ENCODE results near the gene ZFP91. TPM values are rescaled to one million over a fixed set of nuclear protein-coding genes. Genes with fewer than 3 reads are reported as not detected.
A peak's percentile ranks its signal among the peaks of the same experiment; 100 is the strongest.
"Not testable (repeated sequence)": the region's sequence is repeated elsewhere in the genome, so short reads cannot be mapped to it uniquely, and the experiment has no call there.

The ZFP91 gene
- total RNA-seq, 5 donors from 2014 or later (not counting 1 experiment from before 2014, with no cell fraction given): 32.2 to 41.7 (median 34.0) TPM

DNA sequence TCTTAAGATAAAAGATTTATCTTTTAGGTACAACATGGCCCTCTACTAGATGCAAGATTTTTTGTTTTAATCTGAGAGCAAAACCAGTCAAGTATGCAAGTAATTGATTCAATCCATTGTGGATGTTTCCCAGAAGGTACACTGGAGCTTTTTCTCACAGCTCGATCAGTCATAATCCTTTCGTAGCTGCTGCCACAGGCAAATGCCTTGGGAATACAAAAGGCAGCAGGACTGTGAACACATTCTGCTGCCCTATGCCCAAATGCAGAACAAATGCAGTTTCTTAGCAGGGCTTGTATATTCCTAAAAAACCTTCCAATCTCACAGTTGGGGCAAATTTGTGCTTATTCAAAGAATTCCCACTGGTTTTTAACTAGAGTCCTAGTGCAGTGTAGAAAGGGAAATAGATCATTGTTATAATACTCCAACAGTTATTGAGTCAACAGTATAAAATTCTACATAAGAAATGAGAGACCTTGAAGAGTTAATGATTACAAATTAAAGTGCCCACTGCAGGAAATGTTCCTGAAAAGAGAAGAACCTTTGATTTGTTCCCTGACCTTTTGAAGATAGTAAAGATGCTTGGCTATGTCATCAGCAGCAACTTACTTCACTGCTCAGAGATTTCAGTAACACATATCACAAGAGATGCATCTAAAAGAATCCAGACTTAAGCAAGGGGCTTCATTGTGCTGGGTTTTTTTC is 17.3 kb upstream of the ZFP91 start:
- H3K4me1 ChIP-seq (ENCODE audit: control insufficient read depth in 1 of 2, extremely low read depth in 1 of 2, insufficient read depth in 2 of 2, low read length in 2 of 2): peaks cover 30 to 31% of the 10 kb centered on the region in 2 experiments
- H3K4me1 Mint-ChIP-seq: peaks cover 68 to 80% (median 76%) of the 10 kb centered on the region in 3 donors

DNA sequence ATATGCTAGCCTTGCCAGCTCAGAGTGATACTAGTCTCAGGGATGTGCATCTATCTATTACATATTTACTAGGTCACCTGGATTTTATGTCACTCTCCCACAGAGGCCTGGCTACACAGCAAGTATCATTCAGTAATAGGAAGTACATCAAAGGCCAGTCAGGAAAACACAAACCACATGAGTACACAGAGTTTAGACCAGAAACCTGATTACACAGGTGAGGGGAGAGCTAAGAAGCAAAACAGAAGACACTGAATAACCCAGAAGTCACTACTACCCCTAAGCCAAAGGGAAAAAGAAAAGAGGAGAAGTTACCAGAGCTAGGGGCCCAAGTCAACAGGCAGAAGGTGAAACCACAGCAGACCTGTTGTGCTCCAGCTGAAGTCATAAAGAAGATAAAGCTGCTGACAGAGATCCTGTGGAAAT is 16.5 kb upstream of the ZFP91 start:
- no peaks in the 10 kb centered on the region for H3K9me3 ChIP-seq
- H3K9me3 Mint-ChIP-seq: no peaks in the 10 kb centered on the region
- H3K4me1 ChIP-seq (ENCODE audit: control insufficient read depth in 1 of 2, extremely low read depth in 1 of 2, insufficient read depth in 2 of 2, low read length in 2 of 2): peaks cover 31% of the 10 kb centered on the region in 2 experiments
- H3K4me3 Mint-ChIP-seq: peak overlapping the region; percentile 15 to 55 (median 25)
- no peaks in the 10 kb centered on the region for H3K27me3 ChIP-seq (replicated peaks in 1 of 2; ENCODE audit: control insufficient read depth in 2 of 2, extremely low read depth in 1 of 2, insufficient read depth in 2 of 2, low read length in 1 of 2)
- H3K27ac ChIP-seq (ENCODE audit: low read length): peak overlapping the region; percentile 14
- peaks cover 0 to 56% of the 10 kb centered on the region in 2 donors for H3K36me3 ChIP-seq (ENCODE audit: control insufficient read depth in 2 of 2, extremely low read depth in 1 of 2, insufficient read depth in 1 of 2, low read length in 1 of 2)
- peak overlapping the region; percentile 49 to 87 for H3K27ac Mint-ChIP-seq
- DNase-seq (peak in 1 of 35 experiments; percentile 28), ATAC-seq (replicated peaks in 1 of 4) (peak in 3 of 4 experiments; percentile 23 to 63 (median 53))
- CTCF ChIA-PET: interaction anchor here (0.7 to 0.9 kb wide), 4 partner anchors 9 to 1036 kb away, joined by 3 to 4 read pairs (median 3); no protein-coding TSS in a partner anchor
- POLR2A ChIA-PET: interaction anchor here in 1 of 2 donors (0.5 kb wide), 1 partner anchor 9 kb away, joined by 8 read pairs; no protein-coding TSS in a partner anchor
- H3K27me3 Mint-ChIP-seq: no peaks in the 10 kb centered on the region
- peaks cover 60 to 74% (median 71%) of the 10 kb centered on the region in 3 donors for H3K4me1 Mint-ChIP-seq
- H3K4me3 ChIP-seq (ENCODE audit: control insufficient read depth in 1 of 2, extremely low read depth in 1 of 2, low read length in 1 of 2): no peak overlapping the region
- peaks cover 38% of the 10 kb centered on the region for H3K36me3 Mint-ChIP-seq

More for the DNA sequence above, 17.3 kb upstream of the ZFP91 start:
- Mint-ChIP-seq H3K27me3 (no peaks in the 10 kb centered on the region), H3K27ac (peak overlapping the region in 1 of 2 donors; percentile 67), H3K9me3 (no peaks in the 10 kb centered on the region), H3K4me3 (peak overlapping the region in 1 of 3 donors; percentile 7), H3K36me3 (peaks cover 47% of the 10 kb centered on the region)
- WGBS (ENCODE audit: insufficient coverage): 100% methylated on average over 2 of the region's 2 CpGs
- ChIA-PET POLR2A (interaction anchor here in 1 of 2 donors (0.5 kb wide), 1 partner anchor 8 kb away, joined by 8 read pairs; no protein-coding TSS in a partner anchor), CTCF (interaction anchor here (0.8 to 0.9 kb wide), 2 partner anchors 8 to 65 kb away, joined by 3 read pairs; no protein-coding TSS in a partner anchor)
- ATAC-seq (replicated peaks in 1 of 4): no peak
- no peak for DNase-seq
- H3K27me3 ChIP-seq (replicated peaks in 1 of 2; ENCODE audit: control insufficient read depth in 2 of 2, extremely low read depth in 1 of 2, insufficient read depth in 2 of 2, low read length in 1 of 2): no peaks in the 10 kb centered on the region
- peaks cover 0 to 56% of the 10 kb centered on the region in 2 donors for H3K36me3 ChIP-seq (ENCODE audit: control insufficient read depth in 2 of 2, extremely low read depth in 1 of 2, insufficient read depth in 1 of 2, low read length in 1 of 2)
- H3K4me3 ChIP-seq (ENCODE audit: control insufficient read depth in 1 of 2, extremely low read depth in 1 of 2, low read length in 1 of 2): no peak overlapping the region
- no peaks in the 10 kb centered on the region for H3K9me3 ChIP-seq
- H3K27ac ChIP-seq (ENCODE audit: low read length): no peak overlapping the region

DNA sequence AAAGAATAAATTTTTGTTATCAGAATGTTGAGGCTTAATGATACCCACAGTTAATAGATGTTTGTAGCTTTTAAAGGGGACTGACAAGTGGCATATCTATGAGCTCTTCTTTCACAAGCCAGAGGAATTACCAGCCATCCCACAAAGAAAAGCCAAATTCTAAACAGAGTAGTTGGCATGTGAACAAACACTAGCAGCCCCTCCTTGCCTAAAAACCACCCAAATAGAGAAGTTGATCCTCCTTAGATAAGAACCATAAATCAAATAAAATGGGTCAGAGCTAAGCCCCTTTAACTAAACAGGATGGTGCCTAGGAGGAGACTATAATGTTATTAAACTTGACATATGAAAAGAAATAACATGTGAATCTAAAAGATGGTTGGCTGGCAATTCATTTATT is 14.6 kb upstream of the ZFP91 start:
- Histone ChIP-seq H3K27ac (ENCODE audit: low read length) (no peak overlapping the region), H3K4me1 (ENCODE audit: control insufficient read depth in 1 of 2, extremely low read depth in 1 of 2, insufficient read depth in 2 of 2, low read length in 2 of 2) (peaks cover 39 to 45% of the 10 kb centered on the region in 2 experiments), H3K4me3 (ENCODE audit: control insufficient read depth in 1 of 2, extremely low read depth in 1 of 2, low read length in 1 of 2) (no peak overlapping the region), H3K9me3 (no peaks in the 10 kb centered on the region), H3K27me3 (replicated peaks in 1 of 2; ENCODE audit: control insufficient read depth in 2 of 2, extremely low read depth in 1 of 2, insufficient read depth in 2 of 2, low read length in 1 of 2) (no peaks in the 10 kb centered on the region), H3K36me3 (ENCODE audit: control insufficient read depth in 2 of 2, extremely low read depth in 1 of 2, insufficient read depth in 1 of 2, low read length in 1 of 2) (peaks cover 0 to 63% of the 10 kb centered on the region in 2 donors)
- H3K36me3 Mint-ChIP-seq: peaks cover 48% of the 10 kb centered on the region
- peak in 1 of 4 experiments; percentile 21 for ATAC-seq (replicated peaks in 1 of 4)
- H3K27me3 Mint-ChIP-seq: no peaks in the 10 kb centered on the region
- POLR2A ChIA-PET: interaction anchor here (0.6 to 1.1 kb wide), 5 partner anchors 9 to 37 kb away, joined by 3 to 5 read pairs (median 3); partner anchors contain the start of gene LPXN (in 1 of the 2)
- no peaks in the 10 kb centered on the region for H3K9me3 Mint-ChIP-seq
- H3K27ac Mint-ChIP-seq: peak overlapping the region; percentile 13 to 34
- peak overlapping the region in 2 of 3 donors; percentile 14 to 31 for H3K4me3 Mint-ChIP-seq
- H3K4me1 Mint-ChIP-seq: peaks cover 67 to 83% (median 79%) of the 10 kb centered on the region in 3 donors
- peak in 1 of 35 experiments; percentile 22 for DNase-seq
- CTCF ChIA-PET: interaction anchor here (0.6 to 1.5 kb wide), 6 partner anchors 9 to 600 kb away, joined by 3 to 8 read pairs (median 4); partner anchors contain the start of gene LPXN (in 1 of the 2)

DNA sequence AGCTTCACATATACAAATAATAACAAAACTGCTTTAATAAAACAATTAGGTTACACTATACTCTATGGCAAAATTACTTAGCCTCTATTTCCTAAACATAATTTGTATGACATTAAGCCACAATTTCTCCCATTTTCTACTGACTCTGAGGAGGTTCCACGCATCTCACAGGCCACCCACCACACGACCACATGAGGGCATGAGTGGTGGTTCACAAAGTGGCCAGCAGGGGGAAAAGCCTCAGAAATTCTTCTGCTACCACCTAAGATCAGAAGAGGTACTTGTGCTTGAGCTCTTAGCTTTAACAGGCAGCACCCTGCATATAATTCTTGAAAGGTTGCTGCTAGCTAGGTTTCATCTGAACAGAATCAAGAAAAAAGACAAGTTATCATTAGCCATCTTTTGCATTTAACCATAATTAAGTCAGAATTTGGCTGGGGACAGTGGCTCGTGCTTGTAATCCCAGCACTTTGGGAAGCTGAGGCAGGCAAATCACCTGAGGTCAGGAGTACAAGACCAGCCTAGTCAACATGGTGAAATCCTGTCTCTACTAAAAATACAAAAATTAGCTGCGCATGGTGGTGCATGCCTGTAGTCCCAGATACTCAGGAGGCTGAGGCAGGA is 10.9 kb upstream of the ZFP91 start:
- Histone ChIP-seq H3K27me3 (replicated peaks in 1 of 2; ENCODE audit: control insufficient read depth in 2 of 2, extremely low read depth in 1 of 2, insufficient read depth in 2 of 2, low read length in 1 of 2) (no peaks in the 10 kb centered on the region), H3K4me1 (ENCODE audit: control insufficient read depth in 1 of 2, extremely low read depth in 1 of 2, insufficient read depth in 2 of 2, low read length in 2 of 2) (peaks cover 34 to 46% of the 10 kb centered on the region in 2 experiments), H3K9me3 (no peaks in the 10 kb centered on the region), H3K36me3 (ENCODE audit: control insufficient read depth in 2 of 2, extremely low read depth in 1 of 2, insufficient read depth in 1 of 2, low read length in 1 of 2) (peaks cover 0 to 66% of the 10 kb centered on the region in 2 donors), H3K27ac (ENCODE audit: low read length) (no peak overlapping the region), H3K4me3 (ENCODE audit: control insufficient read depth in 1 of 2, extremely low read depth in 1 of 2, low read length in 1 of 2) (no peak overlapping the region)
- H3K27ac Mint-ChIP-seq: peak overlapping the region; percentile 71 to 83
- H3K27me3 Mint-ChIP-seq: no peaks in the 10 kb centered on the region
- peaks cover 52% of the 10 kb centered on the region for H3K36me3 Mint-ChIP-seq
- DNase-seq (peak; percentile 57 to 89 (median 75)), ATAC-seq (replicated peaks in 1 of 4) (peak; percentile 97 to 99 (median 98))
- H3K4me1 Mint-ChIP-seq: peaks cover 60 to 73% (median 71%) of the 10 kb centered on the region in 3 donors
- H3K9me3 Mint-ChIP-seq: no peaks in the 10 kb centered on the region
- ChIA-PET CTCF (interaction anchor here (0.5 to 3.6 kb wide), 42 partner anchors 8 to 992 kb away, joined by 3 to 108 read pairs (median 4); partner anchors contain the start of genes CNTF (in 1 of the 2), LPXN (in 1 of the 2), SELENOH (in 1 of the 2) and ZFP91 (in 1 of the 2)), POLR2A (interaction anchor here (0.6 to 4.1 kb wide), 4 partner anchors 9 to 571 kb away, joined by 3 to 35 read pairs (median 10); partner anchors contain the start of gene LPXN (in 1 of the 2))
- H3K4me3 Mint-ChIP-seq: peak overlapping the region; percentile 38 to 57 (median 54)
- 88% methylated on average over 1 of the region's 4 CpGs for WGBS (ENCODE audit: insufficient coverage)

DNA sequence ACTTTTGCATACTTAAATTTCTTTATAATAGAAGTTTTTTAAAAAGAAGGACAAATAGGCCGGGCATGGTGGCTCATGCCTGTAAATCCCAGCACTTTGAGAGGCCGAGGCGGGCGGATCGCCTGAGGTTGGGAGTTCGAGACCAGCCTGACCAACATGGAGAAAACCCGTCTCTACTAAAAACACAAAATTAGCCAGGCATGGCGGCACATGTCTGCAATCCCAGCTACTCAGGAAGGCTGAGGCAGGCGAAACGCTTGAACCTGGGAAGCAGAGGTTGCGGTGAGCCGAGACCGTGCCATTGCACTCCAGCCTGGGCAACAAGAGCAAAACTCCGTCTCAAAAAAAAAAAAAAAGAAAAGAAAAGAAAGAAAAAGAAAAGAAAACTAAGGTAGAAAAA is 6.0 kb upstream of the ZFP91 start:
- ChIA-PET CTCF (interaction anchor here in 1 of 2 donors (0.7 to 1.3 kb wide), 6 partner anchors 9 to 1036 kb away, joined by 3 to 4 read pairs (median 4); partner anchors contain the start of gene SMTNL1), POLR2A (interaction anchor here (0.6 to 1.0 kb wide), 8 partner anchors 8 to 901 kb away, joined by 3 to 9 read pairs (median 3); partner anchors contain the start of gene CNTF (in 1 of the 2))
- H3K9me3 ChIP-seq; H3K27me3 ChIP-seq (replicated peaks in 1 of 2; ENCODE audit: control insufficient read depth in 2 of 2, extremely low read depth in 1 of 2, insufficient read depth in 2 of 2, low read length in 1 of 2); ATAC-seq (replicated peaks in 1 of 4); H3K9me3 Mint-ChIP-seq; H3K27me3 Mint-ChIP-seq; DNase-seq: not testable (repeated sequence)
- Histone ChIP-seq H3K27ac (ENCODE audit: low read length) (peak overlapping the region; percentile 99), H3K36me3 (ENCODE audit: control insufficient read depth in 2 of 2, extremely low read depth in 1 of 2, insufficient read depth in 1 of 2, low read length in 1 of 2) (peaks cover 0 to 31% of the 10 kb centered on the region in 2 donors), H3K4me1 (ENCODE audit: control insufficient read depth in 1 of 2, extremely low read depth in 1 of 2, insufficient read depth in 2 of 2, low read length in 2 of 2) (peaks cover 36 to 54% of the 10 kb centered on the region in 2 experiments), H3K4me3 (ENCODE audit: control insufficient read depth in 1 of 2, extremely low read depth in 1 of 2, low read length in 1 of 2) (peak overlapping the region; percentile 46 to 68)
- Mint-ChIP-seq H3K27ac (peak overlapping the region; percentile 96 to 100), H3K36me3 (peaks cover 36% of the 10 kb centered on the region), H3K4me3 (peak overlapping the region; percentile 92 to 93 (median 92)), H3K4me1 (peaks cover 72 to 80% (median 79%) of the 10 kb centered on the region in 3 donors)
- WGBS (ENCODE audit: insufficient coverage): no CpG with 5 or more reads among the region's 14 CpGs
